Ishikawa (cell line): Measurements from ENCODE around the gene KRT84.

Experiments
- CEBPB ChIP-seq: IDR thresholded peaks from 2 replicates; pipeline ENCODE4 v1.6.1; 2012
- CREB1 ChIP-seq: IDR thresholded peaks from 2 replicates; pipeline ENCODE4 v1.6.1; 2012; ENCODE audit warnings: low read depth
- EGR1 ChIP-seq: IDR thresholded peaks from 2 replicates; pipeline ENCODE4 v1.6.1; 2012
- EP300 ChIP-seq: IDR thresholded peaks from 2 replicates; pipeline ENCODE4 v1.6.1; 2012; ENCODE audit warnings: borderline replicate concordance
- FOXM1 ChIP-seq: IDR thresholded peaks from 2 replicates; pipeline ENCODE4 v1.6.1; 2012; ENCODE audit warnings: low read depth, borderline replicate concordance
- NFIC ChIP-seq: IDR thresholded peaks from 2 replicates; pipeline ENCODE4 v1.6.1; 2012
- RAD21 ChIP-seq: IDR thresholded peaks from 2 replicates; pipeline ENCODE4 v1.6.1; 2012; ENCODE audit warnings: low read depth
- TAF1 ChIP-seq: IDR thresholded peaks from 2 replicates; pipeline ENCODE4 v1.6.1; 2012; ENCODE audit warnings: low read depth, mild to moderate bottlenecking
- TCF12 ChIP-seq: IDR thresholded peaks from 2 replicates; pipeline ENCODE4 v1.6.1; 2012; ENCODE audit warnings: low read depth
- TEAD4 ChIP-seq: IDR thresholded peaks from 2 replicates; pipeline ENCODE4 v1.6.1; 2012
- YY1 ChIP-seq: IDR thresholded peaks from 2 replicates; pipeline ENCODE4 v1.6.1; 2012; ENCODE audit warnings: low read depth
- ZBTB7A ChIP-seq: IDR thresholded peaks from 2 replicates; pipeline ENCODE4 v1.6.1; 2012; ENCODE audit warnings: low read depth
- TF ChIP-seq, protein P1 (sequence below): IDR thresholded peaks from 2 replicates; pipeline ENCODE4 v1.6.1; 2012
- TF ChIP-seq, protein P2 (sequence below): IDR thresholded peaks from 2 replicates; pipeline ENCODE4 v1.6.1; 2012
- TF ChIP-seq, protein P3 (sequence below): IDR thresholded peaks from 2 replicates; pipeline ENCODE4 v1.6.1; 2012; ENCODE audit warnings: low read depth, mild to moderate bottlenecking

The KRT84 gene

DNA sequence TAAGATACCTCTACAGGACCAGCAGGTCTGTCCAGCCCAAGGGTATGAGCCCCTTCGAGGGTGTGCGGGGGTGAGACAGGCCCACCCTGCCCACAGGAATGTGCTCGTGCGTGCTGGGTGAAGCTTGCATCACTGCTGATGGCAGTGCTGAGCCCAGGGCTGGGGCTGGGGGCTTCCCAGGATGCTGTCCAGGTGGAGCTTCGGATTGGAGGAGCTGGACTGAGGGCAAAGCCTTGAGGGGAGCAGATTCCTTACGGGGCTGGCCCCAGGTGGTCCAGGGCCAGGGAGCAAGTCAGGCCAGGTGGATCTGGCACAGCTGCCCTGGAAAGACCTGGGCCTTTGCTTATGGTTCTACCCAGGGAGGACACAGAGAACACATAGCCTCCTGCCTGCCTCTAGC, 15.6 kb downstream of the KRT84 start:
- TF ChIP-seq TCF12, result no peak
- TF ChIP-seq EGR1, result no peak
- TF ChIP-seq, protein P1, sequence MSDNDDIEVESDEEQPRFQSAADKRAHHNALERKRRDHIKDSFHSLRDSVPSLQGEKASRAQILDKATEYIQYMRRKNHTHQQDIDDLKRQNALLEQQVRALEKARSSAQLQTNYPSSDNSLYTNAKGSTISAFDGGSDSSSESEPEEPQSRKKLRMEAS, result no peak
- TF ChIP-seq, protein P2, sequence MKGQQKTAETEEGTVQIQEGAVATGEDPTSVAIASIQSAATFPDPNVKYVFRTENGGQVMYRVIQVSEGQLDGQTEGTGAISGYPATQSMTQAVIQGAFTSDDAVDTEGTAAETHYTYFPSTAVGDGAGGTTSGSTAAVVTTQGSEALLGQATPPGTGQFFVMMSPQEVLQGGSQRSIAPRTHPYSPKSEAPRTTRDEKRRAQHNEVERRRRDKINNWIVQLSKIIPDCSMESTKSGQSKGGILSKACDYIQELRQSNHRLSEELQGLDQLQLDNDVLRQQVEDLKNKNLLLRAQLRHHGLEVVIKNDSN, result no peak
- TF ChIP-seq CEBPB, result no peak
- no peak for TF ChIP-seq CREB1

DNA sequence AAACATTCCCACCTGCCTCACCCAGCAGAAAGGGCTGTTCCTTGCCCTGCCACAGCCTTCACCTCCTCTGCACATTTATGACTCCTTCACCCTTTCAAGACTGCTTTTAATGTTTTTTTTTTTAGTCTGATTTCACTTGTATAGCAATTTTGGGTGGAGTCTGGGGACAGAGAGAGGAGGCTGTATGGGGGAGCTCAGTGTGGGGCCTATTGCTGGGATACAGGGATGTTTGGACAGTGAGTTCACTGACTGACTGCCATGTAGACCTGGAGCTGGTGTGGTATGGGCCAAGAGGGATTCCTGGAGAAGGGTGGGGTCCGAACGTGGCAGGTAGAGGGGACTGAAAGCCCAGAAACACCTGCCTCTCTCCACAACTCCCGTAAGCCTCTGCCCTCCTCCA, 16.2 kb downstream of the KRT84 start:
- TF ChIP-seq, protein P3, sequence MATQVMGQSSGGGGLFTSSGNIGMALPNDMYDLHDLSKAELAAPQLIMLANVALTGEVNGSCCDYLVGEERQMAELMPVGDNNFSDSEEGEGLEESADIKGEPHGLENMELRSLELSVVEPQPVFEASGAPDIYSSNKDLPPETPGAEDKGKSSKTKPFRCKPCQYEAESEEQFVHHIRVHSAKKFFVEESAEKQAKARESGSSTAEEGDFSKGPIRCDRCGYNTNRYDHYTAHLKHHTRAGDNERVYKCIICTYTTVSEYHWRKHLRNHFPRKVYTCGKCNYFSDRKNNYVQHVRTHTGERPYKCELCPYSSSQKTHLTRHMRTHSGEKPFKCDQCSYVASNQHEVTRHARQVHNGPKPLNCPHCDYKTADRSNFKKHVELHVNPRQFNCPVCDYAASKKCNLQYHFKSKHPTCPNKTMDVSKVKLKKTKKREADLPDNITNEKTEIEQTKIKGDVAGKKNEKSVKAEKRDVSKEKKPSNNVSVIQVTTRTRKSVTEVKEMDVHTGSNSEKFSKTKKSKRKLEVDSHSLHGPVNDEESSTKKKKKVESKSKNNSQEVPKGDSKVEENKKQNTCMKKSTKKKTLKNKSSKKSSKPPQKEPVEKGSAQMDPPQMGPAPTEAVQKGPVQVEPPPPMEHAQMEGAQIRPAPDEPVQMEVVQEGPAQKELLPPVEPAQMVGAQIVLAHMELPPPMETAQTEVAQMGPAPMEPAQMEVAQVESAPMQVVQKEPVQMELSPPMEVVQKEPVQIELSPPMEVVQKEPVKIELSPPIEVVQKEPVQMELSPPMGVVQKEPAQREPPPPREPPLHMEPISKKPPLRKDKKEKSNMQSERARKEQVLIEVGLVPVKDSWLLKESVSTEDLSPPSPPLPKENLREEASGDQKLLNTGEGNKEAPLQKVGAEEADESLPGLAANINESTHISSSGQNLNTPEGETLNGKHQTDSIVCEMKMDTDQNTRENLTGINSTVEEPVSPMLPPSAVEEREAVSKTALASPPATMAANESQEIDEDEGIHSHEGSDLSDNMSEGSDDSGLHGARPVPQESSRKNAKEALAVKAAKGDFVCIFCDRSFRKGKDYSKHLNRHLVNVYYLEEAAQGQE, result no peak
- TF ChIP-seq TCF12 (no peak), CEBPB (no peak), YY1 (no peak), EP300 (no peak), TAF1 (no peak), NFIC (no peak)

DNA sequence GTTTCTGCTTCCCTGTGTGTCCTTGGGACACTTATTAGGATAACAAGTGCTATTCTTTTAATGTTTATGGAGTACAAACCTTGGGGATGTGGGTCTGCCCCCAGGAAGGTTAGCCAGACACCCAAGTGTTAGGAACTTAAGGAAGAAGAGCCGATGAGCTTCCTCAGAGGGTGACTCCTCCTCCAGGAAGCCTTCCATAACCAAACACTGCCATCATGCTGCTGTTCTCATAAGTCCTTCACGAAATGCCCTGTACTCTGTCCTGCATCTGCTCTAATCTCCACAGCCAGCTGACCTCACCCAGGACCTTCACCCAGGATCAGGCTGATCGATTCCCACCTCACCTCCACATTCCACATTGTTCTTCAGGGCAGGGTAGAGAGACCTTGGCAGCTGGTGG, 16.9 kb downstream of the KRT84 start:
- no peak for TF ChIP-seq EP300
- no peak for TF ChIP-seq CREB1
- TF ChIP-seq YY1, result no peak
- TF ChIP-seq TAF1, result no peak
- TF ChIP-seq, protein P2, result no peak
- no peak for TF ChIP-seq CEBPB
- TF ChIP-seq TEAD4, result no peak
- TF ChIP-seq NFIC, result no peak
- TF ChIP-seq FOXM1, result no peak
- no peak for TF ChIP-seq RAD21
- no peak for TF ChIP-seq ZBTB7A

DNA sequence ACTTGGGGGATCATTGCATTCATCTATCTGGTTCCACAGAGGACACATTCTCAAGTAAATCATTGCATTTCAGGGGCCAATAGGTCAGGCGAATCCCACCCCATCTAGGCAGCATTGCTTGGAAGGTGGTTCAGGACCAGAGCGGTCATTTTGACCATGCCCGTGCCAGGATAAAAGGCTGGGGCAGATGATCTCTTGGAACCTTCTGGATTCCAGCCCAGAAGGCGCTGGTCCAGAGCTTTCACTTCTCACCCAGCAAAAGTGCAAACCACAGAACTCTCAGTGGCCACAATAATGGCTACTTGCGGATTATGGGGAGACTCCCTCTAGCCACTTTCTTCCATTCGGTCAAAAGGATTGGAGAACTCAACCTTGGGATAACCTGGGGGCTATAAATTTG, 17.6 kb downstream of the KRT84 start:
- TF ChIP-seq, protein P1, result no peak

DNA sequence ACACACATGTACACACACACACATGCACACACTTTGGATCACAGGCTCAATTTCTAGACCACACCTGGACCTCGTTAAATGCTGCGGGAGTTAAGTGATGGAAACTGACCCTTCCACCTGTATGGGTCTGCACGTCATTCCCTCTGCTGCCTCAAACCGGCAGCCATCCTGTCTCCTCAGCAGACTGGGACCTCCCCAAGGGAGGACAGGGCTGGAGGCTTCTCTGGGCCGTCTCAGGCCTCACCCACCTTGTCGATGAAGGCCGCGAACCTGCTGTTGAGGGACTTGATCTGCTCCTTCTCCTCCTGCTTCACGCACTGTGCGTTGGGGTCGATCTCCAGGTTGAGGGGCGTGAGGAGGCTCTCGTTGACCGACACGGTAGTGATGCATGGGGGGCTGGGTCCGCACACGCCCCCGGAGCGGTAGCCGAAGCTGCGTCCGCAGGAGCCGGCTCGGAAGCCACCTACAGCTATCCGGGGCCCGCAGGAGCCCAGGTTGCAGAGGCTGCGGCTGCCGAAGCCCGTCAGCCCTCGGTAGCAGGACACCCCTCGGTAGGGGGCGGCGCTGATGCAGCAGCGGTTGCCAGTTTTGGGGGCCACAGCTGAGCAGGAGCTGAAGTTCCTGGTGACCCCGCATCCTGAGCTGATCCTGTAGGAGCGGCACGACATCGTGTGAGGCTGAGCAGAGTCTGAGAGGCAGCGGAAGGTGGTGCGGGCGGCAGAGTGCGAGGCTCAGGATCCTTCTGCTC, 18.5 kb downstream of the KRT84 start, which contains the start of gene KRT85:
TSS of gene KRT85 (minus strand) at position 744 of the 748 bp plus-strand sequence. CDS start at position 668, 76 bp downstream.
- no peak for TF ChIP-seq TCF12
- TF ChIP-seq EP300, result no peak
- no peak for TF ChIP-seq RAD21
- TF ChIP-seq FOXM1, result no peak
- TF ChIP-seq CREB1, result no peak
- TF ChIP-seq, protein P1, result no peak
- TF ChIP-seq ZBTB7A, result no peak
- no peak for TF ChIP-seq CEBPB
- no peak for TF ChIP-seq YY1
- no peak for TF ChIP-seq TAF1
- TF ChIP-seq, protein P2, result no peak
- no peak for TF ChIP-seq NFIC
- TF ChIP-seq, protein P3, result no peak
- no peak for TF ChIP-seq TEAD4
